Amygdala (tissue), 56 donors: ENCODE measurements around the gene SPRED2.

Experiments used
- DNase-seq, 56 donors: peaks; one replicate each; lab custom pipeline; 2025; lab: John Stamatoyannopoulos, UW

Gene SPRED2

GRCh38 chr2:65432227-65433190 lies at the start of gene SPRED2:
SPRED2 (minus strand) TSS chr2:65432599; CDS start chr2:65431987, 612 bp downstream.
- peak; percentile 13 to 94 (median 83) for DNase-seq

- no peak for DNase-seq
These were observed 49.6 kb upstream of the SPRED2 start for GRCh38 chr2:65481961-65482360.

GRCh38 chr2:65479524-65479923 lies 47.1 kb upstream of the SPRED2 start:
- no peak for DNase-seq

GRCh38 chr2:65478498-65479135 lies 46.2 kb upstream of the SPRED2 start:
- DNase-seq = no peak

- no peak for DNase-seq
These were observed 45.2 kb upstream of the SPRED2 start for GRCh38 chr2:65477590-65477989.

GRCh38 chr2:65476778-65477177 lies 44.4 kb upstream of the SPRED2 start:
- no peak for DNase-seq

- no peak for DNase-seq
These were observed 42.6 kb upstream of the SPRED2 start for GRCh38 chr2:65475000-65475399.

- DNase-seq = no peak
These were observed 40.6 kb upstream of the SPRED2 start for GRCh38 chr2:65473045-65473444.

- DNase-seq = no peak
These were observed 39.0 kb upstream of the SPRED2 start for GRCh38 chr2:65471409-65471808.

GRCh38 chr2:65466551-65466950 lies 34.2 kb upstream of the SPRED2 start:
- DNase-seq = no peak

- DNase-seq = no peak
These were observed 33.5 kb upstream of the SPRED2 start for GRCh38 chr2:65465857-65466256.

- DNase-seq = no peak
These were observed 32.7 kb upstream of the SPRED2 start for GRCh38 chr2:65465124-65465523.

GRCh38 chr2:65464604-65465003 lies 32.2 kb upstream of the SPRED2 start:
- DNase-seq = no peak

GRCh38 chr2:65458999-65459398 lies 26.6 kb upstream of the SPRED2 start:
- DNase-seq = no peak

GRCh38 chr2:65456886-65457285 lies 24.5 kb upstream of the SPRED2 start:
- no peak for DNase-seq

- no peak for DNase-seq
These were observed 23.7 kb upstream of the SPRED2 start for GRCh38 chr2:65456064-65456463.

GRCh38 chr2:65453916-65454315 lies 21.5 kb upstream of the SPRED2 start:
- no peak for DNase-seq

GRCh38 chr2:65452150-65452895 lies 19.9 kb upstream of the SPRED2 start:
- no peak for DNase-seq

- no peak for DNase-seq
These were observed 18.4 kb upstream of the SPRED2 start for GRCh38 chr2:65450810-65451209.

GRCh38 chr2:65450393-65450792 lies 18.0 kb upstream of the SPRED2 start:
- DNase-seq = no peak
